Measurements from ENCODE around the gene HMX1.

The HMX1 gene

DNA sequence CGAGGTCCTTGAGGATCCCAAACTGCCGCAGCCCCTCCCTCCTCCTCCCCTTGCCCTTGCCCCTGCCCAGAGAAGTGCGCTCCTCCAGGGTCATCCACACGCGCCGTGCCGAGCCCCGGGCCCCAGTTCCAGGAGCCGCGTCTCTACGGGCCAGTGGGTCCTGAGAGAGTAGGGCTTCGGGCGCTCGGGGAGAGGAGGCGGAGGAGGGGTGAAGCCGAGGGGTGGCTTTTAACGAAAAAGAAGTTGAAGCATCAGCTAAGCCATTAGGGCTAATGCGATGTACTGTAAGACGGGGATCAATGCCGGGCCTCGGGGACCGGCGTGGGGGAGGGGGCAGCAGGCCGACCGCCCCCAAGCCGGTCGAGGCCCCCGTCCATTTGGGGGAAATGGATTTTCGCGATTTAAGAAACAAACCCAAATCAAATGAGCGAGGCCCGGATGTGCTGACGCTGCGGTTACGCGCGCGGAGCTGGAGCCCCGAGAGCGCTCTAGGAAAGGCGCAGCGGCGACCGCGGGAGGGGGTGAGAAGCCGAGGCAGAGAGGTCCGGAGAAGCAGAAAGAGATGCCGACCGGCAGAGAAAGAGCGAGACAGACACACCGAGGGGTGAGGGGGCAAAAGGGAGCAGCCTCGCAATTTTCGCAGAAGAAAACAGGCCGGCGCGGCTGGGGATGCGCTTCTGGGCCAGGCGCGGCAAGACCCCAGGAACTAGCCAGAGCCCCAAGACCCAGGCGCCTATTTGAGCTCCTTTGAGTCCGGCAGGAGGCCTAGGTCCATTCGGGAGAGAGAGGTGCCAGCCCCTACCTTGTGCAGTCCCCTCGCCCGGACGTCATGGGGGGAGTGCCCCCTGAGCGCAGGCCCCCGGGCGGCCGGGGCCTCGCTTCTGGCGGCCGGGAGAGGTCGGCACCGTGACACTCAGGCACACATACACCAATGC lies 13.6 kb downstream of the HMX1 start:
- Histone ChIP-seq H3K9me3 (peaks cover 0 to 5% (median 0%) of the 10 kb centered on the region in 3 donors), H3K4me1 (peaks cover 0 to 41% (median 35%) of the 10 kb centered on the region in 4 donors), H3K27ac (no peak overlapping the region), H3K36me3 (no peaks in the 10 kb centered on the region), H3K4me3 (peak overlapping the region in 1 of 2 donors; percentile 32), H3K27me3 (peaks cover 0 to 99% of the 10 kb centered on the region in 2 donors)
- no peak for TF ChIP-seq CTCF (IDR thresholded peaks at IDR 0.05)
- intact Hi-C loops (cut with DNase I; ENCODE audit: low total_unique reads): no loop called here
- no peak for DNase-seq

GRCh38 chr4:8856835-8857621 lies 14.6 kb downstream of the HMX1 start:
- DNase-seq: no peak
- TF ChIP-seq CTCF (IDR thresholded peaks at IDR 0.05): no peak
- H3K36me3 ChIP-seq: no peaks in the 10 kb centered on the region
- peaks cover 0 to 41% (median 35%) of the 10 kb centered on the region in 4 donors for H3K4me1 ChIP-seq
- H3K9me3 ChIP-seq: peaks cover 0 to 11% (median 3%) of the 10 kb centered on the region in 3 donors
- peaks cover 0 to 98% of the 10 kb centered on the region in 2 donors for H3K27me3 ChIP-seq
- H3K27ac ChIP-seq: no peak overlapping the region
- peak overlapping the region; percentile 12 to 32 for H3K4me3 ChIP-seq
- intact Hi-C loops (cut with DNase I; ENCODE audit: low total_unique reads): no loop called here

GRCh38 chr4:8855818-8856245 lies 15.8 kb downstream of the HMX1 start:
- Histone ChIP-seq H3K9me3 (peaks cover 0 to 11% (median 3%) of the 10 kb centered on the region in 3 donors), H3K4me1 (peaks cover 0 to 32% (median 25%) of the 10 kb centered on the region in 4 donors), H3K27me3 (peaks cover 0 to 98% of the 10 kb centered on the region in 2 donors), H3K4me3 (no peak overlapping the region), H3K36me3 (no peaks in the 10 kb centered on the region), H3K27ac (no peak overlapping the region)
- intact Hi-C loops (cut with DNase I; ENCODE audit: low total_unique reads): no loop called here
- no peak for TF ChIP-seq CTCF (IDR thresholded peaks at IDR 0.05)
- DNase-seq: no peak

DNA sequence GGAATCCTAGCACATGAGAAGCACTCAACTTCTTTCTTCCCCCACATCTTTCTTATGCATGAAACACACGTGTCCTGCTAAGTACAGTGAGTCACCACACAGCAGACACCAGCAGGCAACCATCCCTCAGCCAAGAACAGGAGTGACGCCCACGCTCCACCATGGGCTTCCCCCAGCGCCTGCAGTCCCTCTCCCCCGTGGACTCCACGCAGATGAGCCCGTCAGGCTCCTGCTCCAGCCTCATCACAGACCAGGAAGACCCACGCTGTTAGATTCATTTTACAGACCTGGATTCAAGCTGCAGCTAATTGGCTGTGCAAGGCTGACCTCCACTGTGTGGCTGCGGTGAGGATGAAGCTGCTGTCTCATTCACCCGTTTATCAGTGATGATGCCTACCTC lies 16.7 kb downstream of the HMX1 start:
- peaks cover 0 to 26% (median 20%) of the 10 kb centered on the region in 4 donors for H3K4me1 ChIP-seq
- H3K9me3 ChIP-seq: peaks cover 0 to 11% (median 3%) of the 10 kb centered on the region in 3 donors
- TF ChIP-seq CTCF (IDR thresholded peaks at IDR 0.05): no peak
- intact Hi-C loops (cut with DNase I; ENCODE audit: low total_unique reads): no loop called here
- H3K27me3 ChIP-seq: peaks cover 0 to 98% of the 10 kb centered on the region in 2 donors
- DNase-seq: no peak
- no peaks in the 10 kb centered on the region for H3K36me3 ChIP-seq
- H3K27ac ChIP-seq: no peak overlapping the region
- no peak overlapping the region for H3K4me3 ChIP-seq

GRCh38 chr4:8854016-8854415 lies 17.6 kb downstream of the HMX1 start:
- intact Hi-C loops (cut with DNase I; ENCODE audit: low total_unique reads): no loop called here
- Histone ChIP-seq H3K4me1 (peaks cover 0 to 25% (median 20%) of the 10 kb centered on the region in 4 donors), H3K36me3 (no peaks in the 10 kb centered on the region), H3K27ac (no peak overlapping the region), H3K4me3 (no peak overlapping the region), H3K9me3 (peaks cover 0 to 11% (median 3%) of the 10 kb centered on the region in 3 donors), H3K27me3 (peaks cover 0 to 98% of the 10 kb centered on the region in 2 donors)
- no peak for DNase-seq
- TF ChIP-seq CTCF (IDR thresholded peaks at IDR 0.05): no peak

Data from tibial artery (tissue), 4 donors.